GM18505 (cell line): ENCODE results near the gene LOX.

ENCODE experiments used
- ATAC-seq: cut with Tn5 transposase; IDR thresholded peaks from one replicate; pipeline ENCODE4 v1.9.1; 2021; ENCODE audit not compliant: unreplicated experiment
- POLR2A ChIP-seq: IDR thresholded peaks from 4 replicates; pipeline ENCODE4 v1.6.1; 2011; ENCODE audit warnings: borderline replicate concordance; ENCODE audit not compliant: insufficient read depth, insufficient read length; ENCODE audit errors: extremely low read depth

The LOX gene

GRCh38 chr5:122015471-122015870 is 62.6 kb downstream of the LOX start:
- no peak for ATAC-seq
- no peak for TF ChIP-seq POLR2A

- TF ChIP-seq POLR2A: no peak
- no peak for ATAC-seq
Measured at GRCh38 chr5:122014236-122014935, 63.7 kb downstream of the LOX start.
